HUES48 (cell line): Measurements from ENCODE around the gene IL21R.

Experiments used
- H3K27ac ChIP-seq: one replicate; pipeline ENCODE4 v1.7.0; 2013; ENCODE audit warnings: low read depth, low read length, inconsistent platforms
- H3K27me3 ChIP-seq: 2 replicates; pipeline ENCODE4 v1.6.1; 2013; ENCODE audit warnings: mild to moderate bottlenecking, low read length; ENCODE audit not compliant: control insufficient read depth, insufficient read depth
- H3K36me3 ChIP-seq: 2 replicates; pipeline ENCODE4 v1.6.1; 2013; ENCODE audit warnings: low read length; ENCODE audit not compliant: control insufficient read depth, insufficient read depth
- H3K4me1 ChIP-seq: 2 replicates; pipeline ENCODE4 v1.6.1; 2013; ENCODE audit warnings: mild to moderate bottlenecking, low read length; ENCODE audit not compliant: control insufficient read depth, insufficient read depth
- H3K4me3 ChIP-seq: 2 replicates; pipeline ENCODE4 v1.5.1; 2013; ENCODE audit warnings: mild to moderate bottlenecking, low read depth, low read length
- H3K9ac ChIP-seq: 2 replicates; pipeline ENCODE4 v1.6.1; 2013; ENCODE audit warnings: mild to moderate bottlenecking, low read depth, low read length, moderate library complexity
- H3K9me3 ChIP-seq: 2 replicates; pipeline ENCODE4 v1.6.1; 2013; ENCODE audit warnings: low read length; ENCODE audit not compliant: control insufficient read depth, insufficient read depth

The IL21R gene

GRCh38 chr16:27377666-27378485, 24.1 kb upstream of the IL21R start:
- no peaks in the 10 kb centered on the region for H3K4me1 ChIP-seq
- H3K27ac ChIP-seq = no peak overlapping the region
- no peak overlapping the region for H3K4me3 ChIP-seq

GRCh38 chr16:27378871-27379481, 23.0 kb upstream of the IL21R start:
- H3K36me3 ChIP-seq = no peaks in the 10 kb centered on the region
- H3K9ac ChIP-seq = no peak overlapping the region
- no peaks in the 10 kb centered on the region for H3K27me3 ChIP-seq
- H3K4me1 ChIP-seq = no peaks in the 10 kb centered on the region
- 0 out of 2 replicates have a peak, but pooled peaks cover 3% of the 10 kb centered on the region for H3K9me3 ChIP-seq
- no peak overlapping the region for H3K4me3 ChIP-seq
- no peak overlapping the region for H3K27ac ChIP-seq

More at GRCh38 chr16:27377666-27378485, 24.1 kb upstream of the IL21R start:
- Histone ChIP-seq H3K9me3 (0 out of 2 replicates have a peak, but pooled peaks cover 3% of the 10 kb centered on the region), H3K27me3 (no peaks in the 10 kb centered on the region), H3K36me3 (no peaks in the 10 kb centered on the region), H3K9ac (no peak overlapping the region)

GRCh38 chr16:27379919-27380318, 22.1 kb upstream of the IL21R start:
- no peaks in the 10 kb centered on the region for H3K36me3 ChIP-seq
- no peak overlapping the region for H3K9ac ChIP-seq
- H3K27ac ChIP-seq = no peak overlapping the region
- 0 out of 2 replicates have a peak, but pooled peaks cover 3% of the 10 kb centered on the region for H3K9me3 ChIP-seq
- H3K4me3 ChIP-seq = no peak overlapping the region
- no peaks in the 10 kb centered on the region for H3K4me1 ChIP-seq
- no peaks in the 10 kb centered on the region for H3K27me3 ChIP-seq

GRCh38 chr16:27381236-27381635, 20.7 kb upstream of the IL21R start:
- Histone ChIP-seq H3K4me3 (no peak overlapping the region), H3K4me1 (no peaks in the 10 kb centered on the region), H3K9ac (no peak overlapping the region), H3K27me3 (no peaks in the 10 kb centered on the region), H3K9me3 (no peaks in the 10 kb centered on the region), H3K36me3 (no peaks in the 10 kb centered on the region), H3K27ac (no peak overlapping the region)

GRCh38 chr16:27381974-27382855, 19.8 kb upstream of the IL21R start:
- Histone ChIP-seq H3K27ac (no peak overlapping the region), H3K4me3 (no peak overlapping the region), H3K9me3 (no peaks in the 10 kb centered on the region), H3K27me3 (no peaks in the 10 kb centered on the region), H3K9ac (no peak overlapping the region), H3K36me3 (no peaks in the 10 kb centered on the region), H3K4me1 (no peaks in the 10 kb centered on the region)

GRCh38 chr16:27383556-27384243, 18.3 kb upstream of the IL21R start:
- no peaks in the 10 kb centered on the region for H3K4me1 ChIP-seq
- H3K27me3 ChIP-seq = no peaks in the 10 kb centered on the region
- no peaks in the 10 kb centered on the region for H3K9me3 ChIP-seq
- no peak overlapping the region for H3K4me3 ChIP-seq
- no peak overlapping the region for H3K27ac ChIP-seq
- H3K36me3 ChIP-seq = no peaks in the 10 kb centered on the region
- H3K9ac ChIP-seq = no peak overlapping the region

GRCh38 chr16:27384425-27384824, 17.5 kb upstream of the IL21R start:
- H3K27me3 ChIP-seq = no peaks in the 10 kb centered on the region
- H3K4me1 ChIP-seq = no peaks in the 10 kb centered on the region
- H3K9me3 ChIP-seq = no peaks in the 10 kb centered on the region
- no peaks in the 10 kb centered on the region for H3K36me3 ChIP-seq
- no peak overlapping the region for H3K9ac ChIP-seq
- no peak overlapping the region for H3K27ac ChIP-seq
- no peak overlapping the region for H3K4me3 ChIP-seq

GRCh38 chr16:27385398-27385797, 16.6 kb upstream of the IL21R start:
- Histone ChIP-seq H3K27me3 (no peaks in the 10 kb centered on the region), H3K9ac (no peak overlapping the region), H3K4me1 (no peaks in the 10 kb centered on the region)

GRCh38 chr16:27386674-27387073, 15.3 kb upstream of the IL21R start:
- H3K36me3 ChIP-seq = no peaks in the 10 kb centered on the region
- H3K4me3 ChIP-seq = no peak overlapping the region
- no peaks in the 10 kb centered on the region for H3K27me3 ChIP-seq
- no peak overlapping the region for H3K9ac ChIP-seq
- H3K27ac ChIP-seq = no peak overlapping the region
- H3K9me3 ChIP-seq = no peaks in the 10 kb centered on the region
- no peaks in the 10 kb centered on the region for H3K4me1 ChIP-seq

More at GRCh38 chr16:27385398-27385797, 16.6 kb upstream of the IL21R start:
- H3K36me3 ChIP-seq = no peaks in the 10 kb centered on the region
- H3K9me3 ChIP-seq = no peaks in the 10 kb centered on the region
- H3K4me3 ChIP-seq = no peak overlapping the region
- no peak overlapping the region for H3K27ac ChIP-seq

GRCh38 chr16:27387724-27388123, 14.2 kb upstream of the IL21R start:
- H3K4me1 ChIP-seq = no peaks in the 10 kb centered on the region
- H3K27me3 ChIP-seq = no peaks in the 10 kb centered on the region
- no peak overlapping the region for H3K4me3 ChIP-seq
- H3K27ac ChIP-seq = no peak overlapping the region
- H3K9me3 ChIP-seq = no peaks in the 10 kb centered on the region
- H3K9ac ChIP-seq = no peak overlapping the region
- H3K36me3 ChIP-seq = no peaks in the 10 kb centered on the region
